ENCODE measurements around the gene SYNGAP1. TPM values are rescaled to one million over a fixed set of nuclear protein-coding genes. Genes with fewer than 3 reads are reported as not detected.

The SYNGAP1 gene
- total and polyA plus RNA-seq, 9 of the 15 experiments (the other 6 are each of a cell fraction or from before 2014, with no cell fraction given) = 0.01 to 22.8 (median 3.2) TPM

- TF ChIP-seq CREB3L1 (IDR thresholded peaks at IDR 0.05; ENCODE audit: borderline replicate concordance, low read depth) (peak; percentile 81), USF2 (CRISPR knock-in tag; IDR thresholded peaks at IDR 0.05) (no peak), ZKSCAN1 (IDR thresholded peaks at IDR 0.05; ENCODE audit: low read depth, low read length) (no peak), TEAD1 (CRISPR knock-in tag; IDR thresholded peaks at IDR 0.05) (peak; percentile 34 to 86; a peak in 1 of 4 replicates), ETS1 (conservative IDR thresholded peaks at IDR 0.05; ENCODE audit: control insufficient read depth, low read depth, low read length) (peak; percentile 93), SMAD3 (CRISPR knock-in tag; conservative IDR thresholded peaks at IDR 0.05) (0 out of 2 replicates have a peak, but pooled peaks have one; percentile 61), RBM39 (optimal IDR thresholded peaks at IDR 0.05; ENCODE audit: low read depth, low read length) (no peak), POLR2AphosphoS2 (IDR thresholded peaks at IDR 0.05; ENCODE audit: low read length) (peak; percentile 93), ZNF184 (CRISPR knock-in tag; IDR thresholded peaks at IDR 0.05) (no peak), PTTG1 (tag; IDR thresholded peaks at IDR 0.05; ENCODE audit: low read depth) (no peak), CC2D1A (IDR thresholded peaks at IDR 0.05) (peak; percentile 38; the same call in 1 of the 2 replicates), RBM22 (IDR thresholded peaks at IDR 0.05; ENCODE audit: low read depth, low read length, poor library complexity, severe bottlenecking) (no peak)
- TF ChIP-seq, protein P1, sequence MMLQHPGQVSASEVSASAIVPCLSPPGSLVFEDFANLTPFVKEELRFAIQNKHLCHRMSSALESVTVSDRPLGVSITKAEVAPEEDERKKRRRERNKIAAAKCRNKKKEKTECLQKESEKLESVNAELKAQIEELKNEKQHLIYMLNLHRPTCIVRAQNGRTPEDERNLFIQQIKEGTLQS (IDR thresholded peaks at IDR 0.05) = no peak
- TF ChIP-seq, protein P1 (CRISPR knock-in tag; conservative IDR thresholded peaks at IDR 0.05) = no peak; the same call in 1 of the 2 replicates
Observed at GRCh38 chr6:33454009-33454946, 34.4 kb downstream of the SYNGAP1 start, which contains the start of gene ZBTB9 (continued).
